GM21367 (cell line): ENCODE measurements around the gene TTF1.

Source experiments
- ATAC-seq: cut with Tn5 transposase; IDR thresholded peaks from one replicate; pipeline ENCODE4 v1.9.1; 2021; ENCODE audit not compliant: unreplicated experiment

The TTF1 gene, protein sequence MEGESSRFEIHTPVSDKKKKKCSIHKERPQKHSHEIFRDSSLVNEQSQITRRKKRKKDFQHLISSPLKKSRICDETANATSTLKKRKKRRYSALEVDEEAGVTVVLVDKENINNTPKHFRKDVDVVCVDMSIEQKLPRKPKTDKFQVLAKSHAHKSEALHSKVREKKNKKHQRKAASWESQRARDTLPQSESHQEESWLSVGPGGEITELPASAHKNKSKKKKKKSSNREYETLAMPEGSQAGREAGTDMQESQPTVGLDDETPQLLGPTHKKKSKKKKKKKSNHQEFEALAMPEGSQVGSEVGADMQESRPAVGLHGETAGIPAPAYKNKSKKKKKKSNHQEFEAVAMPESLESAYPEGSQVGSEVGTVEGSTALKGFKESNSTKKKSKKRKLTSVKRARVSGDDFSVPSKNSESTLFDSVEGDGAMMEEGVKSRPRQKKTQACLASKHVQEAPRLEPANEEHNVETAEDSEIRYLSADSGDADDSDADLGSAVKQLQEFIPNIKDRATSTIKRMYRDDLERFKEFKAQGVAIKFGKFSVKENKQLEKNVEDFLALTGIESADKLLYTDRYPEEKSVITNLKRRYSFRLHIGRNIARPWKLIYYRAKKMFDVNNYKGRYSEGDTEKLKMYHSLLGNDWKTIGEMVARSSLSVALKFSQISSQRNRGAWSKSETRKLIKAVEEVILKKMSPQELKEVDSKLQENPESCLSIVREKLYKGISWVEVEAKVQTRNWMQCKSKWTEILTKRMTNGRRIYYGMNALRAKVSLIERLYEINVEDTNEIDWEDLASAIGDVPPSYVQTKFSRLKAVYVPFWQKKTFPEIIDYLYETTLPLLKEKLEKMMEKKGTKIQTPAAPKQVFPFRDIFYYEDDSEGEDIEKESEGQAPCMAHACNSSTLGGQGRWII

DNA sequence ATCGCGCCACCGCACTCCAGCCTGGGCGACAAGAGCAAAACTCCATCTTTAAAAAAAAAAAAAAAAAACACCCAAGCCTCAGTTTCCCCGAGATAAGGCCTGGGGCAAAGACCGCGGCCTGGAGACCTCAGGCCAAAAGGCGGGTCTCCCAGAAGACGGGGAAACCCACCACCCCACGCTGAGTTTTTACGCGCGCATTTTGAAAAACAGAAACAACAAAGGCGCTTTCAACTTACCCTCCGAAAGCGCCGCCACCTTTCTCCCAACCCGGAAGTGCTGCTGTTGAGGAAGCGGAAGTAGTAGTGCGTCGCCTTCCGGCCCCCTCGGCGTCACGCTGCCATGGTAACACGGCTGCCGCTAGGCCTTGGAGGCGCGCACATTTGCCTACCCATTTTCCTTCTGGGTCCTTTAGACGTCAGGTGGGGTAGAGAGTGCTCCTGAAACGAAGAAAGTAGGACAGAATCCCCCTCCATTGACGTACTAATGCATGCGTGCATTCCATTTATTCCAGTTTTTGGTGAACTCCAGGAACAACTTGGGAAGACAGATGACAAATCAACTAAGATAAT, at the start of gene TTF1:
TSS of gene TTF1 (minus strand) at position 287 of the 569 bp plus-strand sequence. CDS start 4,019 bp downstream, outside the sequence.
- ATAC-seq: peak; percentile 62

DNA sequence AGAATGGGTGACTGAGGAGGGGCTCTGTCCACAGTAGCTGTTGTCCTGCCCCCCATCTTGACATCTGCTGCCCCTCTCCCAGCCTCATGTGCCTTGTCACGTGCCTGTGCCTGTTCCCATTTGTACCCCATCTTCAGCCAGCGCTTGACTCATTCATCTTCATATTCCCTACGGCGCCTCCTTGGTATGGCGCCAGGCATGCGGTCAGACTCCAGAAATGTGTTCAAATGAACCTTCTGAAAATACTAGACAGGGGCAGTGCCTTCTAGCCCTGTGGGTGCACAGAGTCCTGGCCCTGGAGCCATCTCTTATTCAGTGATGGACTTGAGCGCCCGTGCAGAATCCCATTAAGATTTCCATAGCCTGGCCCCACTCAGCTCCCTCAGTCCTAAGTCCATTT, 49.6 kb upstream of the TTF1 start:
- ATAC-seq: no peak

DNA sequence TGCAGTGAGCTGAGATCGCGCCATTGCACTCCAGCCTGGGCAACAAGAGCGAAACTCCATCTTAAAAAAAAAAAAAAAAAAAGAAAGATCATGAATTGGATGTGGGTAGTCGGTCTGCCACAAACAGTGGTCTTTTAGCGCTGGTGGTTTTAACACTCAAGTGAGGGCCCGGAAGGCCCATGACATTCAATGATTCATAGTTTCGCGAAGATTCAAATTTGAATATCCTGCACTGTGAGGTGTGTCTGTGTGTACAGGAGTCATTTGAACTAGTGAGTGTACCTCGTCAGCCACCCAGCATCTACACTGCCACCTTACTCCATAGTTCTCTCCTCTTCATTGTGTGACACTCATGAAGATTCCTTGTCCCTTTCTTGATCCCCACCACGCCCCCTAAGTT, 44.6 kb upstream of the TTF1 start:
- ATAC-seq: no peak

DNA sequence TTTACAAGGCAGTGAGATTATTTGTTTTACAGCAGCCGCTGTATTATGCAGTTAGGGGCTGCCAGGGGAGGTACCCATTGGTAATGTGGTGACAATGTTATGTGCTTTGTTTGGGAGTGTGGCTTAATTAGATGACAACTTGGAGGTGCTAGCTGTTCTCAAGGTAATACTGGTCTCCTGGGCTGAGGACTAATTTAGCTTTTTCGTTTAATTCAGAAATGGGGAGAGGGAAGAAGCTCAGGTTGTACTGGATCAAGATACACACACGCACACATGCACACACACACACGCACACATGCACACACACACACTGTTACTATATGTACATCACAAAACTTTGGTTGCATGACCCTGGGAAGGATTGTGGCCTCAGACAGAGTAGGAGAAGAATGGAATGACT, 41.3 kb upstream of the TTF1 start:
- no peak for ATAC-seq

DNA sequence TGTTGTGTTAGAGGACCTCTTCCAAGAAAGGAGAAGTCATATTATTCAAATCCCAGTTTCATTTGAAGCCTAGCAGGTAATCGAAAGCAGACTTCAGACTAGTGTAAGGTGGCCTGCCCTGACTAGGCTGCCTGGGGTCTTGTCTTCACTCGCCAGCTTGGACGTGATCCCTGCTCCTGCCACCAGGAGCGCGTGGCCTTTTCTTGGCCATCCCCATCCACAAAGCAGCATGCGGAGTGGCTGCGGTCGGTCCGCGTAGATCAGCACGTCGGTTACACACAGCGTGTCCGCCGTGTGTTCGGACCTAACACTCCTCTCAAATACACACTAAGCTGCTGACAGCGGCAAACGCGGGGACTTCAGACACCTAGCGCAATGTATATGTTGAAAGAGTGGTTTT, 40.7 kb upstream of the TTF1 start:
- ATAC-seq: no peak

DNA sequence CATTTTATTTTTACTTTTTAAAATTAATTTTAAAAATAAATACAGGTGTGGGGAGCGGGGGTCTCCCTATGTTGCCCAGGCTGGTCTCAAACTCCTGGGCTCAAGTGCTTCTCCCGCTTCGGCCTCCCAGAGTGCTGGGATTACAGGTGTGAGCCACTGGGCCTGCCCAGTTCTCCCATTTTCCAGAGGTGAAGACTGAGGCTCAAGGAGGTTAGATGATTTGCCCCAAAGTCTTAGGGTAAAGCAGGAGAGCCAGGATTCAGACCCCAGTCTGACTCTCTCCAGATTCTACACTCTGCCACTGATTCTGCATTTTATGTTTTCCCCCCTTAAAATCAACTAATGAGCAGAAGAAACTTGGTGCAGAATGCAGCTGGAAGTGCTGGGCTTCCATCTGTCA, 40.2 kb upstream of the TTF1 start:
- no peak for ATAC-seq

DNA sequence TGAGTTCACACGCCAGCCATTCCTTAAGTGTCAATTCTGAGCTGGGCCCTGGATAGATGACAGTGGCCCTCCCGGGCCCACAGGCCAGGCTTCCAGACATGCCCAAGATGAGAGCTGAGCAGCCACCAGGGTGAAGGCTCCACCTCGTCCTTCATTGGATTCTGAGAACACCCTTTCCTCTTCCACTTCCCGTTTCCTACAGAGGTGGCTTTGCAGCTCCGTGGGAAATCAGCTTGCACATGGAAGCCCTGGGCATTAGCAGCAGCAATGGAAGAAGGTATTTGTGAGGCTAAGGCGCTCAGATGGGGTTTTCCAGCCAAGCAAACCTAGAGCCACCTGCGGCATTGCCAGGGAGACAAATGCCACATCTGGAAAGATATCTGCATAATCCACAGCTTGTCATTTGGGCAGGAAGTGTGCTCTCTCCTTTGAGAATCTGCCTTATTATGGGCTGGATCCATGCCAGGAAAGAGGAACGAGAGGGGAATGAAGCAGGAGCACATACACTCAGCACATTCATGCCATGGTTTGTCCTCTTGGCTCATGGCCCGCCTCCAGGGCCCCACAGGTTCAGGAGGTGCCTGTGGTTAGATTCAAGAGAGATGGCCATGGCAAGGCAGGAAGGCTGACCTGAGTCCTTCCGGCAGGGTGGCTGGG, 37.4 kb upstream of the TTF1 start:
- no peak for ATAC-seq

DNA sequence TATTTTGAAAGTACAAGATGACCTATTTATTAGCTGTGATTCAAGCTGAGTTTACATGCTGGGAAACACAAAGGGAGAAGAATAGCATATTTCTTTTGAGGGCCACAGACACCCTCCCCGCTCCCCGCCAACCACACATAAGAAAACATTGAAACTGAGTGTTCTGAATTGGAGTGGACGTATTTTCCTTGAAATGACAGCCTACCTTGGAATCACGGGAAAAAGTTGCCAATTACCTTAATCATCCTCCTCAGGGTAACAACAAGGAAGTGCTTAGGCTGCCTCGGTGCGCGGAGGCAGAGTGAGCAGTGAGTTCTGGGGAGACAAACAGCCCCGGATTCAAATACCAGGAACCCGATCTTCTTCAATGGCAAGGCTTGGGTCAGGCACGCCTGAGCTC, 34.8 kb upstream of the TTF1 start:
- ATAC-seq: no peak

DNA sequence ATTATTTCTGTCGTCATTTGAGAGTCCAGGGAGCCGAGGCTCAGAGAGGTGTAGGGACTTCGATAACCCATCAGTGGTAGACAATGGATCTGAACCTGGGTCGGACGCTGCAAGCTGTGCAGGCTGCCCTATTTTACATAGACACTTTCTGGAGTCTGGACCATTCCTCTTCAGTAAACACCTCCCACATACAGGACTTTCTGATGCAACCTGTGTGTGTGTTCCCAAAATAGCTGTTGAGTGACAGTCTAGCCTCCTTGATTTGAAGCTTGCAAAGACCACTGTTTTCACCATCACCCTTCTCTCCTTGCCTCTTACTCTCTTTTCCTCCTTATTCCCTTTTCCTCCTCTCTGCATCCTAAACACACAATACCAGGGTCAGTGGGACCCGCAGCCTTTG, 34.1 kb upstream of the TTF1 start:
- no peak for ATAC-seq

DNA sequence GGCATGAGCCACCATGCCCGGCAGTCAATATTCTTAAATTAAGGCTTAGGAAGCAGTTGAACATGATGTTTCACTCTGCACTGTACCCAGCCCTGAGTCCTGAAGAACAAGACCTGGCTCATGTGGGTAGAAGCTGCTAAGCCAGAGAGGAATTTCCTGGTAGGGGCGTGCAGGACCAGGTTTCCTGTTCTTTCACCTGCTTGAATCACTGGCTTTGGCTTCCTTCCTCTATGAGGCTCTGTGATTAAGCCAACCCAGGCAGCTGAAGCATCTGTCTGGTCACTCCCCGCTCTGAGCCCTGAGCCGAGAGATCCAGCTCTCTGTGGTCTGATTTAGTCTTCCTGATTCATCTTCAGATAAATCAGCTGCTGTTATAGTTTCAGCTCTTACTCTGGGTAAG, 32.5 kb upstream of the TTF1 start:
- no peak for ATAC-seq

DNA sequence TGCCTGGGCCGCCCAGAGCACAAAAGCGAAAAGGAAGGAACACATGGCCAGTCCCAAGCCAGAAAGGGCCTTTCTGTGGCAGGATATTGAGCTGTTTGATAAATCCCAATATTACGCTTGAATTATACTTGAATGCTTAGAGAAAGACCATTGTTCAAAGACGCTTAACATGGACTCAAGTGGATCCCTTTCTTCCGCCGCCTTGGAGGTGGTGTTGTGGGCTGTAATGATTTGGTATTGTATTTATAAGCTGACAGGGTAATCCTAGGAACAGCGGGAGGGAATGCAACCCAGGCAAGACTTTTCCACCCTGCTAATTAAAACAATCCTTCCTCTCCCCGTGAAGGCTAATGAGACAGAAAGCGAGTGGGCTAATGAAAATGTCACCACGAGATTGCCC, 28.2 kb upstream of the TTF1 start:
- ATAC-seq: no peak

DNA sequence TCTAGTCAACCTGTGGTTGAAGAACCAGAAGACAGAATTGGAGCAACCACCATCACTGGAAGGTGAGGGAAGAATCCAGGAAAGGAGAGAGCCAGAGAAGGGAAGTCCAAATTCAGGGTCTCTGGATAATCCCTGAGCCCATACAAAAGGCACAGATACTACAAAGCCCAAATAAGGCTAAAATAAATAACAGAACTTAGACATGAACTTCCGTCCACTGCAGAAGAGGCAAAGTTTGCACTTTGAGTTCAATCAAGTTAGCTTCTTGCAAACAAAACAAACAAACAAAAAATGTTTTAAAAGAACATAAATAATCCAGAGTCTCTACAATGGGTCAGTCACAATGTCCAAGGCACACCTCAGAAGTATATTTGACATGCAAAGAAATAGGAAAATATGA, 24.4 kb upstream of the TTF1 start:
- ATAC-seq: no peak

DNA sequence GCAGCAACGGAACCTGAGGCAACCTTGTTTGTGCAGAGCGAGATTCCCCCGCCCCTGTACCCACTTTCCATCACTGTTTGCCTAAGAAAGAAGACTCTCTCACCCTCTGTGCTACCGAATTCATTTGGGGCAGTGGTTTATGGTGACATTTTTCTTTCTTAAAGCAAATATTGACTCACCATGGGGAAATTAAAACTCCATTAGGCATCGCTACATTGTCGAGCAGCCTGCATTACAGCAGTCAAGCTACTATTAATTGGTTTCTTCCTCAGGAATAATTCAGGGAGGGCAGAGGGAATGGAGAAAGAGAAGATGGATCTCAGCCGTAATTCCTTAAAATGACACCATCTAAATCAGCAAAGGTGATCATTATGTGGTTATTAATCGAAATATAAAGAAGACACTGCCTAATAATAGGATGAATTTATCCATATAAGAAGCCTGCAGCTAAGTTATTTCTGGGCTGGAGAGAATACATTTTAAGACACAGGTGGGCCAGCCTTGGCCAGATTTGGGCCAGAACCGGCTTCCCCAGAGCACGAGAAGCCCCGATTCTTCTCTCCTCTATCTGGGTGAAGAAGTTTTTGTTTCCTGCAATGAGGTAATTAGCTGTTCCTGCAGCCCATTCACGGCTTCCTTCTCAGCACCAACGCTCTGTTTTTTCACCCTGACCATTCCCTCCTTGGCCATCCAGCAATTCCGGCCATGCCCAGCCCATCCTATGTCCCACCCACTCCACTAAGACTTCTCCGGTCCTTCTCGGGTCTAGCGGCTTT, 20.2 kb upstream of the TTF1 start:
- no peak for ATAC-seq

DNA sequence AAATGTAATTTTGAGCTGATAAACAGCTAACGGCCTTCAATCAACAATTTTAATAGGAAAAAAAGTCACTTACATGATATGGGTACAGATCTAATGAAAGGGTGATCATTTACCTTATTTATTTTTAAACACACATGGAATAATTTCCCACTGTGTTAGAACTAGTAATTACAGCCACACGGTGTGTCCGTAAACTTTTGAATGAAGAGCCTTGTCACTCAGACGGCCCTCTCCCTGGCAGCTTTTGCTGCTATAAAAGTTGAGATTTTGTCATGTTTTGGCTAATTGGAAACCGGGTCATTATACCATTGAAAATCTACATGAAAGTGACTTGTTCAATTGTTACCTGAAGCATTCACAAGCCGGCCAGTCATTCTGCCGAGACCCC, 19.0 kb upstream of the TTF1 start:
- ATAC-seq: no peak

DNA sequence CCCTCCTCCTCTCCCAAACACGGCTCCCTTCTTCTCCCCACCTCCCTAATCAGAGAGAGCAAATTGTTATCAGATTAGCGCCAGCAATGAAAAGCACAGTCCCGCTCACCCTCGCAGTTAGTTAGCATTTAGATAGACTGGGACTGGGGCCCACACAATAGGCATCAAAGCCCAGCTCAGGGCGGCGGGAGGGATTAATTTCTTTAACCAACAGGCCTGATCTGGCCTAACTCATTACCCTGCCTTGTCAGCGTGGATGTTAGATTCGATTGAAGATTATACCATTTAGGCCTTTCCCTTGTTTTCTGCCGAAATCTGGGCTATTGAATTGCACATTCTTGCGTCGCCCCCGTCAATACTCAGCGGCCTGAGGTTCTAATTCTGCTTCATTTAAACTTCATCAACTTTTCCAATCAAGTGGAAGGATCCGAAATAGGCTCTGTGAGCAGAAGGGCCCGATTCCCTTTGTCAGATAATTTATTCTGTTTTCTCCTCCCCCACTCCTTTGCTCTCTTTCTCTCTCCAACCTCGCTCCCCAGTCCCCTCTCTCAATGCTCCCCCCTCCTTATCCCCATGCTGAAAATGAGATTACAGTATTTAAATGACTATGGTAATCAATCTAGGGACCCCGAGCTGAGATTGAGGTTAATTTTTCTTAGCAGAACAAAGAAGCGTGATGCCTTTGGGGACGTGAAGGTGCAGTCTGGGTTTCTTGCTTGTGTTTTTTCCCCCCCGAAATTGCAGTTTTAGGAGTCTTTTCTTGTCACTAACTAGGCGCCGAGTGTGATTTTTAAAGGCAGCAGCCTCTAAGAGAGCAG, 18.4 kb upstream of the TTF1 start:
- ATAC-seq: no peak

DNA sequence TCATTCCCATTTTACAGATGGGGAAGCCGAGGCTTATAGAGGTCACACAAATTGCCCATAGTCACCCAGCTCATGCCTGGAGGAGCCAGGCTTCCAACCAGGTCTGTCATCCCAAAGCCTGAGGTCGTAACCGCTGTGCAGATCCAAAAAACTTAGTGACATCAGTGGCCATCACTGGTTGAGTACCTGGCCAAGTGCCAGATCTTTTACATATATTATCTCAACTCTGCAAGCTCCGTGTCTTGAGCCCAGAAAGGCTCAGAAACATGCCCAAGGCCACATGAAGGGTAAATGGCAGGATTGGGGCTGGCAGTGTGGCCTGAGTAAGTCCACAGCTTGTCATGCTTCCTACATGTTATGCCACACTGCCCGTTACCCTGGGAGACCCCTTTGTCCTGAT, 16.9 kb upstream of the TTF1 start:
- no peak for ATAC-seq

DNA sequence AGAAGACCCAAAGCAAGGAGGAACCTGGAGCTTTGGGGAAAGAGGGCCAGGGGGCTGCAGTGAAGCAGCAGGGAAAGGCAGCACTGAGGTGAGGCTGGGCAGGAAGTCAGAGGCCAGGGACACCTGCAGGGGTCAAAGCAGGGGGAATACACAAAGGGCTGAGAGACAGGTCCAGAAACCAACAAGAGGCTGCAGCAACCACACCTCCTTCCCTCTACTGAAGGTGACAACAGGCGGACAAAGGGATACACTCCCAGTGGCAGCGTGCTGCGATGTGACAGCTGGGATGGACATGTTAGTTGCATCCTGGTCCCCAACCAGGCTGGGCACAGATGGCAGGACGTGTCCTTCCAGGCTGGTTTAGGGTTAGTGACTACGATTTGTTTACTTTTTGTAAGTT, 15.9 kb upstream of the TTF1 start:
- no peak for ATAC-seq

DNA sequence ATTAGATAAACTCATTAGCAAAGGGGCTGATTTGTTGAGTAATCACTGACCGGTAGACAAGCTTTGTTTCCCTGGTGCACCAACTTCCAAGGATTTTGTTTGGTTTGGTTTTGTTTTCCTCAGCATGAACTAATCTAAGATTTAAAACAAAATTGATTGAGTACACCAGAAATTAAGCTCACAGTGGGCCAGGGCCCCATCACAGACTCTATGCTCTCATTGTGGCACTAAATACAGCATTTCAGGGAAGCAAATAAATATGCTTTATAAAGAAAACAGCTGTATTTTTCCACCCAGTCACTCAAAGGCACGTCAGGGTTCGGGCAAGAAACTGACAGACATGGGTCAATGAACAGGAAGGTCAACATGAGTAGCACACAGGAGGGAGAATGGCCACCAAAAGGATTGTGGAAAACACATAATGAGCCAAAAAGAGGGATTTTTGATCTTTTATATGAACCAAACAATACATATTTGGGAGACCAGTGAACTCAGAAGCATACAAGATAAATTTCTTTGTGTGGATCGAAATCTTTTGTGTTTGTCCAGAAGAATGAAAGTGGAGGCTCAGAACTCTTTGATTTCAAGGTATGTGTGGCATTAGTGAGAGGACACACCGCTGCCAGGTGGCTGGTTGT, 12.2 kb upstream of the TTF1 start:
- no peak for ATAC-seq

DNA sequence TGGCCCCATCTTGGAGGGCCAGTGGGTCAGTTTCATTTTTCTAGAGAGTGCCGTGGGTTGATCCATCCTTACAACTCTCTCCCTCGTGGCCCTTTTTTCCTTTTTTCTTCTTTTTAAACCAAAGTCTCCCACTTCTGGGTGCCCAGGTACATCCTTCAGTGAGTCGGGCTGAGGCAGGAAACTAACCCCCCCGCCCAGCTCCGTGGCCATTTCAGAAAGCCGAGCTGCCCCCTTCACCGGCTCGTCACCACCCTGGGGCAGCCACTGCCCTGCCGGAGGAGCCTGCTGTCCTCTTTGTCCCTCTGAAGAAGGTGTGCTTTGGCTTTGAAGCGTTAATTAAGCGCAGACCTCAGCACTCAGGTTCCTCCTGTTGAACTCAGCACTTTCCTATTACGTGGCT, 8.5 kb upstream of the TTF1 start:
- no peak for ATAC-seq
